ENCODE measurements around the gene BCL11B.
A peak's percentile ranks its signal among the peaks of the same experiment; 100 is the strongest.

BCL11B gene

GRCh38 chr14:99249389-99249788, 22.6 kb downstream of the BCL11B start:
- TF ChIP-seq FOXA1 (IDR thresholded peaks at IDR 0.05) (no peak), FOXK2 (IDR thresholded peaks at IDR 0.05) (no peak), L3MBTL2 (conservative IDR thresholded peaks at IDR 0.05) (no peak), ZNF384 (IDR thresholded peaks at IDR 0.05) (no peak), CTBP1 (IDR thresholded peaks at IDR 0.05; ENCODE audit: borderline replicate concordance) (no peak), SUZ12 (IDR thresholded peaks at IDR 0.05) (no peak), HDGF (IDR thresholded peaks at IDR 0.05; ENCODE audit: borderline replicate concordance) (no peak), BHLHE40 (IDR thresholded peaks at IDR 0.05; ENCODE audit: borderline replicate concordance) (no peak), LEF1 (IDR thresholded peaks at IDR 0.05; ENCODE audit: borderline replicate concordance) (no peak), FOXM1 (IDR thresholded peaks at IDR 0.05; ENCODE audit: borderline replicate concordance) (no peak), TARDBP (IDR thresholded peaks at IDR 0.05) (no peak), NFRKB (IDR thresholded peaks at IDR 0.05) (no peak), ARNT (IDR thresholded peaks at IDR 0.05) (no peak), ELF4 (IDR thresholded peaks at IDR 0.05) (no peak)
- no peak for DNase-seq (ENCODE audit: extremely low spot score)
- POLR2A ChIA-PET, result no interaction called here
- CTCF ChIA-PET, result no interaction called here

DNA sequence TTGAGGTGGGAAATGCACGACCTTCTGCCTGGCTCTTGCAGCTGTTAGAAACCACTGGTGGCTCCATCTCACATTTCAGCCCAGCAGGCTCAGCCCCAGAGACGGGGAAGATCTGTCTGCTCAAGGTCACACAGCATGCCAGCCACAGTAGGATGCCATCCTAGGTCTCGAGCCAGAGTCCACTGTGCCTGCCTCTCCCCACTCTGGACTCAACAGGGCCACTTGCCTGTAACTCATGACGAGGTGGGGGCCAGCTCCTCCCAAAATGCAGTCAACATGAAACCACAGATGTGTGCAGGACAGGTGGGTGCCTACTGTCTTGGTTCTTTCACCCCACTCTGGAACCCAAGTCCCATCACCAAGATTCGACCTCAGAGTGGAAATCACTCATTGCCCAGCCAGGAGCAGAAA, 23.2 kb downstream of the BCL11B start:
- TF ChIP-seq NFRKB (IDR thresholded peaks at IDR 0.05) (no peak), BHLHE40 (IDR thresholded peaks at IDR 0.05; ENCODE audit: borderline replicate concordance) (no peak), CTBP1 (IDR thresholded peaks at IDR 0.05; ENCODE audit: borderline replicate concordance) (no peak), ZNF384 (IDR thresholded peaks at IDR 0.05) (no peak)
- ChIA-PET POLR2A (no interaction called here), CTCF (no interaction called here)
- DNase-seq (ENCODE audit: extremely low spot score), result no peak

DNA sequence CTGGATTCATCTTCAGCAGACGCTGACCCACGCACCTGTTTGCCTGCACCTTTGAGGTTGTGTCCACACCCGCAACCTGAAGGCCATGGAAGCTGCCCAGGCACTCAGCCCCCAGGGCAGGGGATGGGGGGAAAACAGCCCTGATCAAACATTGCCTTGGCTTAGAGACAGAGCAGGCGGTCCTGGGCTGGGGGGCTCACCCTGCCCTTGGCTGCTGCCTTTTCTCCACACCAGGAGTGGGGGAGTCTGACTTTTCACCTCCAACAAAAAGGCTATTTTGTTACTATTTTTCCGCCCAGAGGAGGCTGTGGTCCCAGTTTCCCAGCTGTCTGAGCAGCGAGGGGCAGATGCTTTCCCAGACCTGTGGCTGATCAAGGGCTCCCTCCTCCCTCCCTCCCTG, 24.2 kb downstream of the BCL11B start:
- ChIA-PET CTCF (no interaction called here), POLR2A (no interaction called here)
- DNase-seq (ENCODE audit: extremely low spot score), result no peak
- TF ChIP-seq FOXK2 (IDR thresholded peaks at IDR 0.05), result no peak
- no peak for TF ChIP-seq ZNF384 (IDR thresholded peaks at IDR 0.05)
- no peak for TF ChIP-seq ELF4 (IDR thresholded peaks at IDR 0.05)
- no peak for TF ChIP-seq LEF1 (IDR thresholded peaks at IDR 0.05; ENCODE audit: borderline replicate concordance)
- TF ChIP-seq CTBP1 (IDR thresholded peaks at IDR 0.05; ENCODE audit: borderline replicate concordance), result no peak
- no peak for TF ChIP-seq L3MBTL2 (conservative IDR thresholded peaks at IDR 0.05)
- no peak for TF ChIP-seq SUZ12 (IDR thresholded peaks at IDR 0.05)
- no peak for TF ChIP-seq BHLHE40 (IDR thresholded peaks at IDR 0.05; ENCODE audit: borderline replicate concordance)
- no peak for TF ChIP-seq ARNT (IDR thresholded peaks at IDR 0.05)
- no peak for TF ChIP-seq NFRKB (IDR thresholded peaks at IDR 0.05)
- TF ChIP-seq FOXM1 (IDR thresholded peaks at IDR 0.05; ENCODE audit: borderline replicate concordance), result no peak
- TF ChIP-seq HDGF (IDR thresholded peaks at IDR 0.05; ENCODE audit: borderline replicate concordance), result no peak
- no peak for TF ChIP-seq SP1 (IDR thresholded peaks at IDR 0.05)

- no peak for DNase-seq (ENCODE audit: extremely low spot score)
- POLR2A ChIA-PET, result interaction anchor here (0.9 to 1.1 kb wide), 2 partner anchors 7 to 16 kb away, joined by 3 read pairs; no protein-coding TSS in a partner anchor
- TF ChIP-seq CTBP1 (IDR thresholded peaks at IDR 0.05; ENCODE audit: borderline replicate concordance) (no peak), FOXA1 (IDR thresholded peaks at IDR 0.05) (no peak), HDGF (IDR thresholded peaks at IDR 0.05; ENCODE audit: borderline replicate concordance) (no peak), L3MBTL2 (conservative IDR thresholded peaks at IDR 0.05) (no peak), SUZ12 (IDR thresholded peaks at IDR 0.05) (no peak), SP1 (IDR thresholded peaks at IDR 0.05) (no peak), ELF4 (IDR thresholded peaks at IDR 0.05) (no peak), NFRKB (IDR thresholded peaks at IDR 0.05) (no peak), FOXK2 (IDR thresholded peaks at IDR 0.05) (no peak), FOXM1 (IDR thresholded peaks at IDR 0.05; ENCODE audit: borderline replicate concordance) (no peak), BHLHE40 (IDR thresholded peaks at IDR 0.05; ENCODE audit: borderline replicate concordance) (no peak), ARNT (IDR thresholded peaks at IDR 0.05) (no peak), ZNF384 (IDR thresholded peaks at IDR 0.05) (no peak), PKNOX1 (IDR thresholded peaks at IDR 0.05) (no peak), LEF1 (IDR thresholded peaks at IDR 0.05; ENCODE audit: borderline replicate concordance) (no peak), TARDBP (IDR thresholded peaks at IDR 0.05) (no peak)
- CTCF ChIA-PET, result no interaction called here
Observed at GRCh38 chr14:99247101-99247729, 24.8 kb downstream of the BCL11B start.

DNA sequence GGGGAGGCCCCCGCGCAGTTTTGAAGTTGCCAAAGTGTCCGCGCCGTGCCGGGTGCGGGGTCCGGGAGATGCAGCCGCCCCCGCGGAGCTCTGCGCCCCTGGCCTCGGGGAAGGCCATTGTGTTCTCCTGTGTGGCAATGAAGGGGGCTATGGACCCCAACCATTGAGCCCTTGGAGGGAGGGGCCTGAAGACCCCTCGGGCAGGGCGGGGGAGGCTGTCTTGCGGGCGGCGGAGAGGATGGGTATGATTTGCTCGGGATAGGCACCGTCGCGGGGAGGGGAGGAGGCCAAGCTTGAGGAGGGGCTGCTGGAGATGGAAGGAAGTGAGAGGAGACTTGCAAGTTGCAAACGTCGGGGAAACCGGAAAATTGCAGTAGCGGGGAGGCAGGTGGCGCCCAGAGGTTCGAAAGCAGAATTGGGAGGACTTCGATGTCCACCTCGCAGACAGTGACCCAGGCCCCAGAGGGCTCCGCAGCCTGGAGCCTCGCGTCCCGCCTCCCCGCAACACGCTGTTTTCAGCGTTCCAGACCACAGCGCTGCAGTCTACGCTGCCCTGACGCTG, 25.4 kb downstream of the BCL11B start:
- TF ChIP-seq FOXM1 (IDR thresholded peaks at IDR 0.05; ENCODE audit: borderline replicate concordance), result no peak
- no peak for TF ChIP-seq NFRKB (IDR thresholded peaks at IDR 0.05)
- TF ChIP-seq SUZ12 (IDR thresholded peaks at IDR 0.05), result no peak
- no peak for TF ChIP-seq SP1 (IDR thresholded peaks at IDR 0.05)
- TF ChIP-seq ELF4 (IDR thresholded peaks at IDR 0.05), result no peak
- no peak for TF ChIP-seq ZNF384 (IDR thresholded peaks at IDR 0.05)
- TF ChIP-seq LEF1 (IDR thresholded peaks at IDR 0.05; ENCODE audit: borderline replicate concordance), result no peak
- TF ChIP-seq CTBP1 (IDR thresholded peaks at IDR 0.05; ENCODE audit: borderline replicate concordance), result no peak
- DNase-seq (ENCODE audit: extremely low spot score), result no peak
- ChIA-PET POLR2A (interaction anchor here (0.9 to 2.0 kb wide), 3 partner anchors 8 to 16 kb away, joined by 3 to 4 read pairs (median 3); no protein-coding TSS in a partner anchor), CTCF (no interaction called here)

DNA sequence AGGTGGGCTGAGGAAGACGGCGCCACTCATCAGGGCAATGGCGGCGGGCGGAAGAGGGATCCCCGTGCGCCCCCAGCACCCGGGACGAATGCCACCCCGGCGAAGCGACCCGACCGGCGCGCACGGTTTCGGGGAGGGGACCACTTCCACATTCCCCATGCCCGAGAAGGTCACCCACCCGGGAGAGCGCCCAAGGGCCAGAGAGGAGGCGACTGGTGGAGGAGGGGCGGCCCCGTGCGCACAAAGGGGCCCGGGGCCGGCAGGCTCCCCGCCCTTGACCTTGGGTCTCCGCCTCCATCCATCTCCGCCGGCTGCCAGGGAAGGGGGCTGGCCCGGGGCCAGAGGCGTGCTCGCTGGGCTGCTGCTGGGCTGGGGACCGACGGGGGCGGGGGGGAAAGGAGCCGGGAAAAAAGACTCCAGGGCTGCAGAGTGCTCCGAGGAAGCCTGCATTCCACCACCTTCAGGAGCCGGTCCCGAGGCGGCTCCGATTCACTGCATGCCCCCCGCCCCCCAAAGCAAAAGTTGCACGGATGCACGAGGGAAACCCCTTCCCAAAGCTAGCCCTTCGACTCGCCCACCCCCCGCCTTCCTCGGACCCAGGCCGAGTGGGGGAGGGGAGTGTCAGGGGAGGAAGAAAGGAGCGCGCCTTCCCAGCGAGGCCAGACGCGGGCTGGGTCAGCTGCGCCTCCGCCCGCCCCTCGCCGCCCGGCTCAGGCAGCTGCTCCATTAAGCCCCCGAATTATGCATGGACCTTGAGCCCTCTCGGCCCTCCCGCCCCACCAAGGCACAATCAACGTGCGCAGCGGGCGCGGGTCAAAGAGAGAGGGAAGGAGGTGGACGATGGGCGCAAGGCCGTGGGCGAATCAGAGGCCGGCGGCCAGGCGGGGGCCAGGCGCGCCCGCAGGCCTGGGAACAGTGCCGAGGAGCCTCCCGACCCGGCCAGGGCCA, 26.2 kb downstream of the BCL11B start:
- CTCF ChIA-PET, result no interaction called here
- POLR2A ChIA-PET, result interaction anchor here (0.9 to 2.0 kb wide), 3 partner anchors 9 to 17 kb away, joined by 3 to 4 read pairs (median 3); no protein-coding TSS in a partner anchor
- DNase-seq (ENCODE audit: extremely low spot score), result peak; percentile 39
- TF ChIP-seq FOXM1 (IDR thresholded peaks at IDR 0.05; ENCODE audit: borderline replicate concordance) (no peak), L3MBTL2 (conservative IDR thresholded peaks at IDR 0.05) (peak; percentile 32; the same call in 1 of the 2 replicates)

Data from HEK293T (cell line).